ENCODE results near the gene GPC6. TPM values are rescaled to one million over a fixed set of nuclear protein-coding genes. Genes with fewer than 3 reads are reported as not detected.

GPC6 gene
- total and polyA plus RNA-seq, 9 of the 15 experiments (the other 6 are each of a cell fraction or from before 2014, with no cell fraction given) = under 0.01 to 0.20 (median 0.01) TPM; not detected in 4

DNA sequence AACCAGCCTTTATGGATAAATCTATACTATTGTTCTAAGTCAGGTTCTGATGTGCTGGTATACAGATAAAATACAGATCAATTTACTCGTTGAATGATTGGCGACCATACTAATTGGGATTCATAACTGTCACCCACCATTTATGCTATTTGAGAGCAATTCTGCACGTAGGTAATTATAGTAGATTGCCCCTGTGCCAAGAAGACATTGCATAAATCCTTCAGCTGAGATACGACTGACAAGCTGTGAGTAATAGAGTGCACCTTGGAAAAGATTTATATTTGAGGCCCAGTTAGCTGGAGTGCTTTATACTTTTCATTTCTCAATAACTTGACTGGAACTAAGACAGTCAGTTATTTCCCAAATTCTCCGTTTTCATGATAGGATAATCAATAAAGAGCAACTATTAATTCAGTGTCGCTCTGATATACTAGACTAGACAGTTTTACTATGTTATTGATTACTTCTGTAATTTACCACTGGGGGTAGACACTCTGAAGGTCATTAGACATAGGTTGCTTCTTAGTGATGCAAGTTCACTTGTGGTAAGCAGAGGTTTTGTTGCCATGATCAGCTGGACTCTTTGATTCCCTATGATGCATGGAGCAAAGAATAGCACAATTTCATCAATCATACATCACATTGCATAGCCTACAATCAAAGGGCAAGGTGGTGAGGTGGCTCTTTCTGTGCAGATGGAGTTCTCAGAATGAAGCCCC is 536.3 kb downstream of the GPC6 start:
- no peaks in the 10 kb centered on the region for H3K27me3 ChIP-seq (ENCODE audit: control insufficient read depth in 2 of 2, insufficient read depth in 2 of 2, low read length in 2 of 2)
- DNase-seq (ENCODE audit: extremely low read depth in 1 of 4, low spot score in 3 of 4) = no peak
- no peak for FAIRE-seq
- H3K79me2 ChIP-seq (ENCODE audit: control insufficient read depth, insufficient read depth, low read length) = no peaks in the 10 kb centered on the region
- ChIA-PET CTCF (ENCODE audit: low intra/inter-chr PET ratio) (no interaction called here), POLR2A (no interaction called here)
- no peak for ATAC-seq
- H4K20me1 ChIP-seq (replicated peaks; ENCODE audit: control insufficient read depth, insufficient read depth, low read length) = no peaks in the 10 kb centered on the region
- intact Hi-C loops (cut with micrococcal nuclease) (no loop called here), in situ Hi-C loops (cut with MboI) (no loop called here)
- H3K4me2 ChIP-seq (ENCODE audit: insufficient read depth, low read length) = no peak overlapping the region
- no peaks in the 10 kb centered on the region for H3K9me1 ChIP-seq (ENCODE audit: control insufficient read depth, insufficient read depth, low read length)
- H3K9ac ChIP-seq (ENCODE audit: insufficient read depth in 1 of 2, low read depth in 2 of 2, low read length in 2 of 2) = no peak overlapping the region
- H2AFZ ChIP-seq (ENCODE audit: low read depth, low read length) = no peak overlapping the region
- 2% methylated on average over 6 of the region's 6 CpGs for WGBS (ENCODE audit: insufficient coverage, low coverage, missing lambda C conversion rate)
- no peak overlapping the region for H3K27ac ChIP-seq (ENCODE audit: extremely low read depth, low read depth, low read length)
- H3K4me1 ChIP-seq (replicated peaks in 1 of 2; ENCODE audit: control insufficient read depth in 2 of 2, insufficient read depth in 2 of 2, low read length in 2 of 2) = no peaks in the 10 kb centered on the region
- H3K4me3 ChIP-seq = no peak overlapping the region
- no peaks in the 10 kb centered on the region for H3K9me3 ChIP-seq (replicated peaks; ENCODE audit: control insufficient read depth, insufficient read depth, low read depth, low read length)
- no peaks in the 10 kb centered on the region for H3K36me3 ChIP-seq (ENCODE audit: control insufficient read depth, insufficient read depth, low read length)
- BruUV-seq (replicated peaks) = no TSS peak
- TF ChIP-seq, protein P1, sequence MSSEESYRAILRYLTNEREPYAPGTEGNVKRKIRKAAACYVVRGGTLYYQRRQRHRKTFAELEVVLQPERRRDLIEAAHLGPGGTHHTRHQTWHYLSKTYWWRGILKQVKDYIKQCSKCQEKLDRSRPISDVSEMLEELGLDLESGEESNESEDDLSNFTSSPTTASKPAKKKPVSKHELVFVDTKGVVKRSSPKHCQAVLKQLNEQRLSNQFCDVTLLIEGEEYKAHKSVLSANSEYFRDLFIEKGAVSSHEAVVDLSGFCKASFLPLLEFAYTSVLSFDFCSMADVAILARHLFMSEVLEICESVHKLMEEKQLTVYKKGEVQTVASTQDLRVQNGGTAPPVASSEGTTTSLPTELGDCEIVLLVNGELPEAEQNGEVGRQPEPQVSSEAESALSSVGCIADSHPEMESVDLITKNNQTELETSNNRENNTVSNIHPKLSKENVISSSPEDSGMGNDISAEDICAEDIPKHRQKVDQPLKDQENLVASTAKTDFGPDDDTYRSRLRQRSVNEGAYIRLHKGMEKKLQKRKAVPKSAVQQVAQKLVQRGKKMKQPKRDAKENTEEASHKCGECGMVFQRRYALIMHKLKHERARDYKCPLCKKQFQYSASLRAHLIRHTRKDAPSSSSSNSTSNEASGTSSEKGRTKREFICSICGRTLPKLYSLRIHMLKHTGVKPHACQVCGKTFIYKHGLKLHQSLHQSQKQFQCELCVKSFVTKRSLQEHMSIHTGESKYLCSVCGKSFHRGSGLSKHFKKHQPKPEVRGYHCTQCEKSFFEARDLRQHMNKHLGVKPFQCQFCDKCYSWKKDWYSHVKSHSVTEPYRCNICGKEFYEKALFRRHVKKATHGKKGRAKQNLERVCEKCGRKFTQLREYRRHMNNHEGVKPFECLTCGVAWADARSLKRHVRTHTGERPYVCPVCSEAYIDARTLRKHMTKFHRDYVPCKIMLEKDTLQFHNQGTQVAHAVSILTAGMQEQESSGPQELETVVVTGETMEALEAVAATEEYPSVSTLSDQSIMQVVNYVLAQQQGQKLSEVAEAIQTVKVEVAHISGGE (CRISPR knock-in tag; IDR thresholded peaks at IDR 0.05) = no peak
- TF ChIP-seq TRIM24 (IDR thresholded peaks at IDR 0.05) (no peak), TAF1 (IDR thresholded peaks at IDR 0.05; ENCODE audit: control insufficient read depth, extremely low read depth, insufficient read depth, low read length, severe bottlenecking) (no peak), ZNF384 (IDR thresholded peaks at IDR 0.05; ENCODE audit: low read depth, low read length) (no peak), FOXP1 (CRISPR knock-in tag; IDR thresholded peaks at IDR 0.05) (no peak), ZNF57 (CRISPR knock-in tag; IDR thresholded peaks at IDR 0.05) (no peak), CCNT2 (IDR thresholded peaks at IDR 0.05; ENCODE audit: borderline replicate concordance, extremely low read depth, insufficient read length, low read depth, low read length) (no peak), ZNF311 (CRISPR knock-in tag; IDR thresholded peaks at IDR 0.05) (no peak), STAT5A (IDR thresholded peaks at IDR 0.05; ENCODE audit: borderline replicate concordance, low read length) (no peak), NR2F6 (CRISPR knock-in tag; IDR thresholded peaks at IDR 0.05) (no peak)
- TF ChIP-seq, protein P2, sequence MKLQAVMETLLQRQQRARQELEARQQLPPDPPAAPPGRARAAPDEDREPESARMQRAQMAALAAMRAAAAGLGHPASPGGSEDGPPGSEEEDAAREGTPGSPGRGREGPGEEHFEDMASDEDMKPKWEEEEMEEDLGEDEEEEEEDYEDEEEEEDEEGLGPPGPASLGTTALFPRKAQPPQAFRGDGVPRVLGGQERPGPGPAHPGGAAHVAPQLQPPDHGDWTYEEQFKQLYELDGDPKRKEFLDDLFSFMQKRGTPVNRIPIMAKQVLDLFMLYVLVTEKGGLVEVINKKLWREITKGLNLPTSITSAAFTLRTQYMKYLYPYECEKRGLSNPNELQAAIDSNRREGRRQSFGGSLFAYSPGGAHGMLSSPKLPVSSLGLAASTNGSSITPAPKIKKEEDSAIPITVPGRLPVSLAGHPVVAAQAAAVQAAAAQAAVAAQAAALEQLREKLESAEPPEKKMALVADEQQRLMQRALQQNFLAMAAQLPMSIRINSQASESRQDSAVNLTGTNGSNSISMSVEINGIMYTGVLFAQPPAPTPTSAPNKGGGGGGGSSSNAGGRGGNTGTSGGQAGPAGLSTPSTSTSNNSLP (IDR thresholded peaks at IDR 0.05; ENCODE audit: borderline replicate concordance, low read depth, low read length) = no peak
- TF ChIP-seq, protein P3, sequence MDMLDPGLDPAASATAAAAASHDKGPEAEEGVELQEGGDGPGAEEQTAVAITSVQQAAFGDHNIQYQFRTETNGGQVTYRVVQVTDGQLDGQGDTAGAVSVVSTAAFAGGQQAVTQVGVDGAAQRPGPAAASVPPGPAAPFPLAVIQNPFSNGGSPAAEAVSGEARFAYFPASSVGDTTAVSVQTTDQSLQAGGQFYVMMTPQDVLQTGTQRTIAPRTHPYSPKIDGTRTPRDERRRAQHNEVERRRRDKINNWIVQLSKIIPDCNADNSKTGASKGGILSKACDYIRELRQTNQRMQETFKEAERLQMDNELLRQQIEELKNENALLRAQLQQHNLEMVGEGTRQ (CRISPR knock-in tag; IDR thresholded peaks at IDR 0.05) = no peak
- TF ChIP-seq, protein P4, sequence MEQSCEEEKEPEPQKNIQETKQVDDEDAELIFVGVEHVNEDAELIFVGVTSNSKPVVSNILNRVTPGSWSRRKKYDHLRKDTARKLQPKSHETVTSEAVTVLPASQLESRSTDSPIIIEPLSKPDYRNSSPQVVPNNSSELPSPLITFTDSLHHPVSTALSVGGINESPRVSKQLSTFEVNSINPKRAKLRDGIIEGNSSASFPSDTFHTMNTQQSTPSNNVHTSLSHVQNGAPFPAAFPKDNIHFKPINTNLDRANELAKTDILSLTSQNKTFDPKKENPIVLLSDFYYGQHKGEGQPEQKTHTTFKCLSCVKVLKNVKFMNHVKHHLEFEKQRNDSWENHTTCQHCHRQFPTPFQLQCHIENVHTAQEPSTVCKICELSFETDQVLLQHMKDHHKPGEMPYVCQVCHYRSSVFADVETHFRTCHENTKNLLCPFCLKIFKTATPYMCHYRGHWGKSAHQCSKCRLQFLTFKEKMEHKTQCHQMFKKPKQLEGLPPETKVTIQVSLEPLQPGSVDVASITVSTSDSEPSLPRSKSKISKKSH (CRISPR knock-in tag; IDR thresholded peaks at IDR 0.05) = no peak
